Adipocyte (in vitro differentiated cells): ENCODE data around the gene ITGAV.

Experiments used
- DNase-seq: peaks from one replicate; pipeline ENCODE4 v3.0.0-alpha.2; 2015; ENCODE audit warnings: low read depth
- H3K27me3 ChIP-seq: replicated peaks from 2 replicates; pipeline ENCODE4 v1.7.0; 2013; ENCODE audit warnings: mild to moderate bottlenecking, low read length, moderate library complexity; ENCODE audit not compliant: control insufficient read depth, insufficient read depth
- H3K36me3 ChIP-seq: 2 replicates; pipeline ENCODE4 v1.7.0; 2013; ENCODE audit warnings: low read length, mild to moderate bottlenecking, moderate library complexity; ENCODE audit not compliant: control insufficient read depth, insufficient read depth, severe bottlenecking
- H3K4me1 ChIP-seq: 2 replicates; pipeline ENCODE4 v1.7.0; 2013; ENCODE audit warnings: mild to moderate bottlenecking, low read length, moderate library complexity; ENCODE audit not compliant: control insufficient read depth, insufficient read depth
- H3K4me3 ChIP-seq: 2 replicates; pipeline ENCODE4 v1.7.0; 2013; ENCODE audit warnings: mild to moderate bottlenecking, low read length, moderate library complexity
- H3K9ac ChIP-seq: 2 replicates; pipeline ENCODE4 v1.7.0; 2013; ENCODE audit warnings: mild to moderate bottlenecking, low read length, moderate library complexity
- H3K9me3 ChIP-seq: 2 replicates; pipeline ENCODE4 v1.7.0; 2013; ENCODE audit warnings: mild to moderate bottlenecking, low read length, moderate library complexity; ENCODE audit not compliant: control insufficient read depth

The ITGAV gene

GRCh38 chr2:186589612-186590349 lies at the start of gene ITGAV:
ITGAV (plus strand) TSS chr2:186590056; CDS start chr2:186590339, 283 bp downstream.
- Histone ChIP-seq H3K36me3 (no peaks in the 10 kb centered on the region), H3K9me3 (no peaks in the 10 kb centered on the region), H3K27me3 (no peaks in the 10 kb centered on the region), H3K4me1 (peaks cover 25% of the 10 kb centered on the region), H3K4me3 (peak within 1 kb of the TSS; percentile 90), H3K9ac (peak within 1 kb of the TSS; percentile 89)
- DNase-seq = peak; percentile 93

- peaks cover 42% of the 10 kb centered on the region for H3K4me1 ChIP-seq
- H3K4me3 ChIP-seq = no peak overlapping the region
- DNase-seq = peak; percentile 78
- H3K9ac ChIP-seq = no peak overlapping the region
- H3K36me3 ChIP-seq = no peaks in the 10 kb centered on the region
- no peaks in the 10 kb centered on the region for H3K27me3 ChIP-seq
- H3K9me3 ChIP-seq = no peaks in the 10 kb centered on the region
These were observed 48.9 kb upstream of the ITGAV start for GRCh38 chr2:186540941-186541340.

- Histone ChIP-seq H3K36me3 (no peaks in the 10 kb centered on the region), H3K4me3 (no peak overlapping the region), H3K9ac (no peak overlapping the region), H3K27me3 (no peaks in the 10 kb centered on the region), H3K9me3 (no peaks in the 10 kb centered on the region), H3K4me1 (peaks cover 53% of the 10 kb centered on the region)
- DNase-seq = no peak
These were observed 47.9 kb upstream of the ITGAV start for GRCh38 chr2:186542002-186542401.

- peak; percentile 67 for DNase-seq
- Histone ChIP-seq H3K4me3 (peak overlapping the region; percentile 66), H3K4me1 (peaks cover 58% of the 10 kb centered on the region), H3K9ac (peak overlapping the region; percentile 83), H3K9me3 (no peaks in the 10 kb centered on the region), H3K36me3 (no peaks in the 10 kb centered on the region), H3K27me3 (no peaks in the 10 kb centered on the region)
These were observed 46.2 kb upstream of the ITGAV start for GRCh38 chr2:186543561-186544131.

GRCh38 chr2:186544255-186544675 lies 45.6 kb upstream of the ITGAV start:
- Histone ChIP-seq H3K9me3 (no peaks in the 10 kb centered on the region), H3K9ac (peak overlapping the region; percentile 83), H3K27me3 (no peaks in the 10 kb centered on the region), H3K36me3 (no peaks in the 10 kb centered on the region), H3K4me1 (peaks cover 58% of the 10 kb centered on the region), H3K4me3 (peak overlapping the region; percentile 66)
- DNase-seq = peak; percentile 83

GRCh38 chr2:186546846-186547245 lies 43.0 kb upstream of the ITGAV start:
- Histone ChIP-seq H3K27me3 (no peaks in the 10 kb centered on the region), H3K36me3 (no peaks in the 10 kb centered on the region), H3K9me3 (no peaks in the 10 kb centered on the region), H3K4me3 (peak overlapping the region; percentile 48), H3K4me1 (peaks cover 50% of the 10 kb centered on the region), H3K9ac (peak overlapping the region; percentile 32)
- DNase-seq = peak; percentile 72

GRCh38 chr2:186551323-186552050 lies 38.4 kb upstream of the ITGAV start:
- H3K9me3 ChIP-seq = no peaks in the 10 kb centered on the region

GRCh38 chr2:186554429-186554828 lies 35.4 kb upstream of the ITGAV start:
- Histone ChIP-seq H3K9ac (no peak overlapping the region), H3K36me3 (no peaks in the 10 kb centered on the region), H3K4me3 (no peak overlapping the region), H3K4me1 (peaks cover 23% of the 10 kb centered on the region), H3K27me3 (no peaks in the 10 kb centered on the region), H3K9me3 (no peaks in the 10 kb centered on the region)
- no peak for DNase-seq

More at GRCh38 chr2:186551323-186552050, 38.4 kb upstream of the ITGAV start:
- H3K9ac ChIP-seq = no peak overlapping the region
- peak; percentile 57 for DNase-seq
- H3K4me1 ChIP-seq = peaks cover 27% of the 10 kb centered on the region
- H3K36me3 ChIP-seq = no peaks in the 10 kb centered on the region
- no peaks in the 10 kb centered on the region for H3K27me3 ChIP-seq
- H3K4me3 ChIP-seq = no peak overlapping the region

- Histone ChIP-seq H3K36me3 (no peaks in the 10 kb centered on the region), H3K9ac (no peak overlapping the region), H3K9me3 (no peaks in the 10 kb centered on the region), H3K4me1 (peaks cover 23% of the 10 kb centered on the region), H3K27me3 (no peaks in the 10 kb centered on the region), H3K4me3 (no peak overlapping the region)
- DNase-seq = no peak
These were observed 34.8 kb upstream of the ITGAV start for GRCh38 chr2:186554850-186555671.

GRCh38 chr2:186558512-186559276 lies 31.2 kb upstream of the ITGAV start:
- H3K9ac ChIP-seq = no peak overlapping the region
- H3K4me1 ChIP-seq = peaks cover 20% of the 10 kb centered on the region
- H3K36me3 ChIP-seq = no peaks in the 10 kb centered on the region
- no peak overlapping the region for H3K4me3 ChIP-seq
- H3K9me3 ChIP-seq = no peaks in the 10 kb centered on the region
- no peak for DNase-seq
- no peaks in the 10 kb centered on the region for H3K27me3 ChIP-seq
